DMS 273 treated with DMSO at 0.1 percent for 48 hours (cell line): ENCODE data around the gene BTF3L4.
"Not testable (repeated sequence)": the region's sequence is repeated elsewhere in the genome, so short reads cannot be mapped to it uniquely, and the experiment has no call there.

Experiments used
- DNase-seq: peaks from one replicate; lab custom pipeline; 2025; lab: John Stamatoyannopoulos, UW

The BTF3L4 gene

GRCh38 chr1:52055066-52055865 lies 829 bp upstream of the BTF3L4 start, which contains the start of gene TXNDC12:
Gene TXNDC12, minus strand, starts transcription at chr1:52055191. Its CDS starts 95 bp downstream, at chr1:52055096.
- DNase-seq: peak; percentile 83

GRCh38 chr1:52055866-52056162 lies 281 bp upstream of the BTF3L4 start:
- no peak for DNase-seq

- no peak for DNase-seq
Measured at GRCh38 chr1:52056937-52057231, 789 bp downstream of the BTF3L4 start.

- no peak for DNase-seq
Measured at GRCh38 chr1:52057255-52057654, 1.2 kb downstream of the BTF3L4 start.

- DNase-seq: no peak
Measured at GRCh38 chr1:52057876-52058415, 1.9 kb downstream of the BTF3L4 start.

- DNase-seq: no peak
Measured at GRCh38 chr1:52059321-52059720, 3.2 kb downstream of the BTF3L4 start.

- DNase-seq: no peak
Measured at GRCh38 chr1:52059888-52060287, 3.8 kb downstream of the BTF3L4 start.

GRCh38 chr1:52060822-52061221 lies 4.7 kb downstream of the BTF3L4 start:
- DNase-seq: no peak

- DNase-seq: no peak
Measured at GRCh38 chr1:52063192-52063591, 7.1 kb downstream of the BTF3L4 start.

GRCh38 chr1:52070704-52071103 lies 14.6 kb downstream of the BTF3L4 start:
- DNase-seq: no peak

- no peak for DNase-seq
Measured at GRCh38 chr1:52072291-52072690, 16.2 kb downstream of the BTF3L4 start.

GRCh38 chr1:52077277-52077676 lies 21.2 kb downstream of the BTF3L4 start:
- DNase-seq: not testable (repeated sequence)

- no peak for DNase-seq
Measured at GRCh38 chr1:52080014-52080415, 23.9 kb downstream of the BTF3L4 start.

- not testable (repeated sequence) for DNase-seq
Measured at GRCh38 chr1:52087892-52088291, 31.8 kb downstream of the BTF3L4 start.

- DNase-seq: not testable (repeated sequence)
Measured at GRCh38 chr1:52094300-52094699, 38.2 kb downstream of the BTF3L4 start.

- no peak for DNase-seq
Measured at GRCh38 chr1:52096216-52096615, 40.1 kb downstream of the BTF3L4 start.

GRCh38 chr1:52098139-52098871 lies 42.2 kb downstream of the BTF3L4 start:
- DNase-seq: no peak

GRCh38 chr1:52102336-52103013 lies 46.4 kb downstream of the BTF3L4 start:
- no peak for DNase-seq

- DNase-seq: no peak
Measured at GRCh38 chr1:52111492-52111891, 55.4 kb downstream of the BTF3L4 start.

GRCh38 chr1:52112489-52112888 lies 56.4 kb downstream of the BTF3L4 start:
- no peak for DNase-seq

- no peak for DNase-seq
Measured at GRCh38 chr1:52119301-52120079, 63.4 kb downstream of the BTF3L4 start.

GRCh38 chr1:52122384-52122783 lies 66.3 kb downstream of the BTF3L4 start:
- DNase-seq: no peak
